H1 (cell line): Measurements from ENCODE around the gene TBC1D22A. TPM values are rescaled to one million over a fixed set of nuclear protein-coding genes. Genes with fewer than 3 reads are reported as not detected.

Experiments used
- CHD7 ChIP-seq: fragments of 300-600 bp; sonication (generic); IDR thresholded peaks from 2 replicates; pipeline ENCODE4 v1.7.1; 2012; ENCODE audit warnings: low read length, moderate library complexity, mild to moderate bottlenecking, inconsistent platforms; ENCODE audit not compliant: insufficient replicate concordance
- EP300 ChIP-seq, 2 experiments: IDR thresholded peaks; 1 replicate in 1 of 2; 2 replicates in 1 of 2; pipeline ENCODE4 v1.6.1; 2011 to 2012; ENCODE audit warnings: low read depth in 2 of 2, low read length in 2 of 2, mild to moderate bottlenecking in 2 of 2, borderline replicate concordance in 1 of 2, inconsistent platforms in 1 of 2, moderate library complexity in 1 of 2
- NRF1 ChIP-seq: IDR thresholded peaks from 2 replicates; pipeline ENCODE4 v1.6.1; 2011; ENCODE audit warnings: mild to moderate bottlenecking, low read depth, low read length, improper control_type of control experiment
- PHF8 ChIP-seq: fragments of 200-600 bp; sonication (generic); conservative IDR thresholded peaks from 2 replicates; pipeline ENCODE4 v1.7.1; 2012; ENCODE audit warnings: low read depth, mild to moderate bottlenecking, inconsistent platforms, low read length, moderate library complexity
- RBBP5 ChIP-seq: IDR thresholded peaks from 2 replicates; pipeline ENCODE4 v1.7.1; 2012; ENCODE audit warnings: low read depth, mild to moderate bottlenecking, inconsistent platforms, low read length, moderate library complexity, borderline replicate concordance
- TBP ChIP-seq: IDR thresholded peaks from 2 replicates; pipeline ENCODE4 v1.6.1; 2011; ENCODE audit warnings: low read depth, low read length, improper control_type of control experiment
- polyA plus RNA-seq, 7 experiments: library from polyadenylated mRNA; depleted of rRNA in 3 of 7; stranded (reverse) in 5 of 7; unstranded in 2 of 7; fragments of >200 nt in 5 of 7; fragments of 200-250 nt in 2 of 7; gene quantifications; 1 replicate in 5 of 7; 2 replicates in 1 of 7; 4 replicates in 1 of 7; pipeline versions ENCODE4 v1.2.1 to v1.2.3, GENCODE V29; 2011 to 2013; ENCODE audit warnings: missing spikeins in 2 of 7, mixed read lengths in 2 of 7
- total RNA-seq: library from RNA; stranded (reverse); fragmentation: NEBNext Ultra II Directional; extraction: Animal tissue kit (Norgen Biotek cat#: 25700); gene quantifications from 2 replicates; pipeline ENCODE4 v1.2.1, GENCODE V29; 2021

TBC1D22A gene
- total and polyA plus RNA-seq, 2 of the 8 experiments (the other 6 are each of a cell fraction or from before 2014, with no cell fraction given) = 11.9 to 18.4 TPM

GRCh38 chr22:47128216-47128615, 365.8 kb downstream of the TBC1D22A start (continued):
- no peak for TF ChIP-seq RBBP5
- no peak for TF ChIP-seq EP300 (IDR thresholded peaks at IDR 0.05; ENCODE audit: borderline replicate concordance in 1 of 2, low read depth in 2 of 2, low read length in 2 of 2)
- no peak for TF ChIP-seq CHD7
- TF ChIP-seq TBP = no peak
- no peak for TF ChIP-seq NRF1
- TF ChIP-seq PHF8 = no peak
